ENCODE data around the gene LILRB2.
"Not testable (repeated sequence)": the region's sequence is repeated elsewhere in the genome, so short reads cannot be mapped to it uniquely, and the experiment has no call there.

The LILRB2 gene

GRCh38 chr19:54281007-54281728 lies at the start of gene LILRB2:
Gene LILRB2 (minus strand): TSS chr19:54281110. CDS start chr19:54280496, 614 bp downstream.
- DNase-seq (ENCODE audit: low read depth in 3 of 3), result no peak

GRCh38 chr19:54329476-54330165 lies 48.7 kb upstream of the LILRB2 start:
- no peak for DNase-seq (ENCODE audit: low read depth in 3 of 3)

GRCh38 chr19:54328781-54329180 lies 47.9 kb upstream of the LILRB2 start:
- DNase-seq (ENCODE audit: low read depth in 3 of 3), result not testable (repeated sequence)

GRCh38 chr19:54325631-54326030 lies 44.7 kb upstream of the LILRB2 start:
- DNase-seq (ENCODE audit: low read depth in 3 of 3), result no peak

- peak in 2 of 3 donors; percentile 38 for DNase-seq (ENCODE audit: low read depth in 3 of 3)
Measured at GRCh38 chr19:54325194-54325621, 44.3 kb upstream of the LILRB2 start.

GRCh38 chr19:54324071-54324470 lies 43.2 kb upstream of the LILRB2 start:
- no peak for DNase-seq (ENCODE audit: low read depth in 3 of 3)

- DNase-seq (ENCODE audit: low read depth in 3 of 3), result not testable (repeated sequence)
Measured at GRCh38 chr19:54322934-54323333, 42.0 kb upstream of the LILRB2 start.

GRCh38 chr19:54322295-54322694 lies 41.4 kb upstream of the LILRB2 start:
- not testable (repeated sequence) for DNase-seq (ENCODE audit: low read depth in 3 of 3)

- no peak for DNase-seq (ENCODE audit: low read depth in 3 of 3)
Measured at GRCh38 chr19:54319892-54320670, 39.2 kb upstream of the LILRB2 start.

GRCh38 chr19:54319049-54319448 lies 38.1 kb upstream of the LILRB2 start:
- no peak for DNase-seq (ENCODE audit: low read depth in 3 of 3)

- no peak for DNase-seq (ENCODE audit: low read depth in 3 of 3)
Measured at GRCh38 chr19:54317965-54318240, 37.0 kb upstream of the LILRB2 start.

- no peak for DNase-seq (ENCODE audit: low read depth in 3 of 3)
Measured at GRCh38 chr19:54317108-54317964, 36.4 kb upstream of the LILRB2 start.

GRCh38 chr19:54316746-54317107 lies 35.8 kb upstream of the LILRB2 start:
- DNase-seq (ENCODE audit: low read depth in 3 of 3), result no peak

- no peak for DNase-seq (ENCODE audit: low read depth in 3 of 3)
Measured at GRCh38 chr19:54315956-54316355, 35.0 kb upstream of the LILRB2 start.

GRCh38 chr19:54312436-54313377 lies 31.8 kb upstream of the LILRB2 start, which contains the start of gene LILRA5:
Gene LILRA5 (minus strand): TSS chr19:54313166. CDS start chr19:54313019, 147 bp downstream.
- DNase-seq (ENCODE audit: low read depth in 3 of 3), result no peak

GRCh38 chr19:54312011-54312410 lies 31.1 kb upstream of the LILRB2 start:
- DNase-seq (ENCODE audit: low read depth in 3 of 3), result no peak

- DNase-seq (ENCODE audit: low read depth in 3 of 3), result no peak
Measured at GRCh38 chr19:54311486-54311885, 30.6 kb upstream of the LILRB2 start.

GRCh38 chr19:54310543-54310942 lies 29.6 kb upstream of the LILRB2 start:
- DNase-seq (ENCODE audit: low read depth in 3 of 3), result no peak

GRCh38 chr19:54309811-54310210 lies 28.9 kb upstream of the LILRB2 start:
- DNase-seq (ENCODE audit: low read depth in 3 of 3), result no peak

- DNase-seq (ENCODE audit: low read depth in 3 of 3), result no peak
Measured at GRCh38 chr19:54307389-54308020, 26.6 kb upstream of the LILRB2 start.

Measured in stimulated activated CD4-positive, alpha-beta T cell treated with anti-CD3 and anti-CD28 coated beads, TNF-alpha, amount 100 ng/mL, for 48 hours (primary cell).